ENCODE measurements around the gene FBXO48. TPM values are rescaled to one million over a fixed set of nuclear protein-coding genes. Genes with fewer than 3 reads are reported as not detected.

Gene FBXO48
- polyA plus RNA-seq, 1 of the 3 experiments (the other 2 are of a cell fraction): 0.30 TPM

- Histone ChIP-seq H3K27ac (ENCODE audit: low read depth in 2 of 2, low read length in 1 of 2) (no peak overlapping the region), H3K36me3 (replicated peaks in 1 of 2; ENCODE audit: control insufficient read depth in 1 of 2, insufficient read depth in 2 of 2, low read length in 1 of 2) (no peaks in the 10 kb centered on the region), H3K79me2 (ENCODE audit: insufficient read depth) (no peaks in the 10 kb centered on the region), H4K20me1 (ENCODE audit: insufficient read depth) (no peaks in the 10 kb centered on the region), H3K9me3 (no peaks in the 10 kb centered on the region), H3K4me2 (no peak overlapping the region), H3K4me3 (ENCODE audit: low read depth in 2 of 2, low read length in 1 of 2) (no peak overlapping the region; a peak in 1 of 4 replicates), H3F3A (replicated peaks; ENCODE audit: insufficient read depth) (peaks cover 4% of the 10 kb centered on the region), H2AFZ (ENCODE audit: low read depth) (peak overlapping the region; percentile 50; the same call in 1 of the 2 replicates), H3K4me1 (ENCODE audit: control insufficient read depth in 1 of 2, insufficient read depth in 2 of 2, low read depth in 1 of 2, low read length in 1 of 2) (no peaks in the 10 kb centered on the region; a peak in 1 of 4 replicates), H3K9ac (no peak overlapping the region), H3K27me3 (ENCODE audit: insufficient read depth) (no peaks in the 10 kb centered on the region), H3K9me2 (no peaks in the 10 kb centered on the region)
- WGBS (ENCODE audit: low lambda C conversion rate): 61% methylated on average over 3 of the region's 3 CpGs
- POLR2A ChIA-PET: no interaction called here
- DNase-seq: peak; percentile 36
- CTCF ChIA-PET: interaction anchor here (0.5 to 4.5 kb wide), 50 partner anchors 9 to 446 kb away, joined by 3 to 58 read pairs (median 4); partner anchors contain the start of genes APLF, ARHGAP25, FBXO48 and PROKR1
- TF ChIP-seq USF1 (IDR thresholded peaks at IDR 0.05; ENCODE audit: borderline replicate concordance, low read depth): no peak
- peak; percentile 33 for TF ChIP-seq SMC3 (IDR thresholded peaks at IDR 0.05; ENCODE audit: low read depth, low read length)
- TF ChIP-seq REST (IDR thresholded peaks at IDR 0.05; ENCODE audit: low read depth, low read length): no peak
- TF ChIP-seq TAF1 (IDR thresholded peaks at IDR 0.05; ENCODE audit: borderline replicate concordance, low read depth, low read length): no peak
- peak; percentile 72 for TF ChIP-seq CTCF (IDR thresholded peaks at IDR 0.05)
- TF ChIP-seq FOXJ3 (CRISPR knock-in tag; IDR thresholded peaks at IDR 0.05): no peak
- no peak for TF ChIP-seq MEF2A (IDR thresholded peaks at IDR 0.05; ENCODE audit: borderline replicate concordance, low read depth)
- no peak for TF ChIP-seq PBX3 (IDR thresholded peaks at IDR 0.05)
- TF ChIP-seq RFX5 (IDR thresholded peaks at IDR 0.05; ENCODE audit: low read length): no peak
- no peak for TF ChIP-seq CHD2 (IDR thresholded peaks at IDR 0.05; ENCODE audit: low read length, partially characterized antibody)
- TF ChIP-seq NRF1 (IDR thresholded peaks at IDR 0.05; ENCODE audit: low read depth, low read length): no peak
- TF ChIP-seq USF2 (IDR thresholded peaks at IDR 0.05; ENCODE audit: borderline replicate concordance, low read depth, low read length): no peak
- no peak for TF ChIP-seq JUND (IDR thresholded peaks at IDR 0.05)
- no peak for TF ChIP-seq RXRA (IDR thresholded peaks at IDR 0.05; ENCODE audit: borderline replicate concordance, low read depth)
- peak; percentile 66 for TF ChIP-seq RAD21 (IDR thresholded peaks at IDR 0.05; ENCODE audit: low read length)
These were observed 20.8 kb upstream of the FBXO48 start for GRCh38 chr2:68487773-68488355.

Measured in SK-N-SH (cell line).